SIG-M5 treated with dmso at 0.1 percent for 504 hours (cell line): ENCODE data around the gene CFHR5.
"Not testable (repeated sequence)": the region's sequence is repeated elsewhere in the genome, so short reads cannot be mapped to it uniquely, and the experiment has no call there.

Source experiments
- DNase-seq: peaks from one replicate; lab custom pipeline; 2025; ENCODE audit not compliant: unreplicated experiment; lab: John Stamatoyannopoulos, UW

The CFHR5 gene

GRCh38 chr1:196977278-196977677 is at the start of gene CFHR5:
Gene CFHR5, plus strand, starts transcription at chr1:196977556. Its CDS starts 109 bp downstream, at chr1:196977665.
- no peak for DNase-seq

- not testable (repeated sequence) for DNase-seq
These were observed 44.5 kb upstream of the CFHR5 start for GRCh38 chr1:196932853-196933252.

GRCh38 chr1:196933531-196934189 is 43.7 kb upstream of the CFHR5 start:
- DNase-seq: no peak

GRCh38 chr1:196941474-196941873 is 35.9 kb upstream of the CFHR5 start:
- not testable (repeated sequence) for DNase-seq

- DNase-seq: not testable (repeated sequence)
These were observed 33.8 kb upstream of the CFHR5 start, which contains the start of gene CFHR2 for GRCh38 chr1:196943568-196943967. Gene CFHR2, plus strand, starts transcription at chr1:196943738. Its CDS starts 143 bp downstream, at chr1:196943881.

- DNase-seq: no peak
These were observed 25.5 kb upstream of the CFHR5 start for GRCh38 chr1:196951711-196952394.

- no peak for DNase-seq
These were observed 22.6 kb upstream of the CFHR5 start for GRCh38 chr1:196954778-196955177.

GRCh38 chr1:196955926-196956325 is 21.4 kb upstream of the CFHR5 start:
- no peak for DNase-seq

- no peak for DNase-seq
These were observed 16.5 kb upstream of the CFHR5 start for GRCh38 chr1:196960854-196961253.

- no peak for DNase-seq
These were observed 7.2 kb upstream of the CFHR5 start for GRCh38 chr1:196970182-196970581.

- no peak for DNase-seq
These were observed 1.1 kb upstream of the CFHR5 start for GRCh38 chr1:196976278-196976677.

GRCh38 chr1:196980859-196981258 is 3.5 kb downstream of the CFHR5 start:
- DNase-seq: no peak

- DNase-seq: not testable (repeated sequence)
These were observed 4.9 kb downstream of the CFHR5 start for GRCh38 chr1:196982247-196982646.

GRCh38 chr1:196991919-196992651 is 14.7 kb downstream of the CFHR5 start:
- peak; percentile 7 for DNase-seq

GRCh38 chr1:196993916-196994315 is 16.6 kb downstream of the CFHR5 start:
- no peak for DNase-seq

GRCh38 chr1:196997423-196997822 is 20.1 kb downstream of the CFHR5 start:
- no peak for DNase-seq

- DNase-seq: no peak
These were observed 24.5 kb downstream of the CFHR5 start for GRCh38 chr1:197001828-197002227.

GRCh38 chr1:197003132-197003531 is 25.8 kb downstream of the CFHR5 start:
- no peak for DNase-seq

GRCh38 chr1:197008861-197009260 is 31.5 kb downstream of the CFHR5 start:
- DNase-seq: no peak

GRCh38 chr1:197011614-197012013 is 34.3 kb downstream of the CFHR5 start:
- DNase-seq: no peak

- no peak for DNase-seq
These were observed 35.9 kb downstream of the CFHR5 start for GRCh38 chr1:197013234-197013633.

- no peak for DNase-seq
These were observed 39.4 kb downstream of the CFHR5 start for GRCh38 chr1:197016751-197017150.
